PFSK-1 (cell line): ENCODE measurements around the gene CDC37L1.

Experiments
- POLR2AphosphoS5 ChIP-seq: IDR thresholded peaks from 2 replicates; pipeline ENCODE4 v1.6.1; 2012; ENCODE audit warnings: low read depth, mild to moderate bottlenecking, control low read depth, low read length, moderate library complexity
- TF ChIP-seq, protein P1 (sequence below), 2 experiments: IDR thresholded peaks; 2 replicates each; pipeline versions ENCODE4 v1.6.1 to v1.8.0; 2011 to 2012; ENCODE audit warnings: low read depth in 2 of 2, low read length in 2 of 2, control low read depth in 1 of 2, inconsistent platforms in 1 of 2, mild to moderate bottlenecking in 1 of 2, moderate library complexity in 1 of 2; ENCODE audit not compliant: insufficient read depth in 1 of 2

DNA sequence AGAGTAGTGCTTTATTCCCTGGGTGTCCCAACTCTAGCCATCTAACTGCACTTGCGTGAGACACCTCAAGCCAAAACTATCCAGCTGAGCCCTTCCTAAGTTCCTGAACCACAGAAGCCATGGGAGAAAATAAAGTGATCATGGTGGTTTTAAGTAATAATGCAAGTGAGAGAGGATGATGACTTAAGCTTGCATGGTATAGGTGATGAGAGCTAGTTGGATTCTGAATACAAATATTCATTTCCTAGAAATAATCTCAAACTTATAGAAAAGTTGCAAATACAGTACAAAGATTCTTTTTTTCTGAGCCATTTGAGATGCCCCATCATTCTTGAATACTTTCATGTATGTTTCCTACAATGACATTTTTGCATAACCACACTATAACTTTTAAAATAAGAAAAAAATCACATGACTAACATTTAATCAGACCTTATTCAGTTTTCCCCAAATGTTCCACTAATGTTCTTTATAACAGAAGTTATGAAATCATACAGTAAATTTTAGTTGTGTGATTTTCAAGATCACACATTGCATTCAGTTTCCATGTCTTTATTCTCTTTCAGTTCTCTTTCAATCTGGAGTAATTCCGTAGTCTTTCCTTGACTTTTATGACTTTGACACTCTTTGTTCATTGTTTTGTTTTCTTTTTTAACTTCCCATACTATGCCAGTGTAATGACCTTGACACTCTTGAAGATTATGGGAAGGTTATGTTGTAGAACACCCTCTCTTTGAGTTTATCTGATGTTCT lies 67.1 kb downstream of the CDC37L1 start:
- no peak for TF ChIP-seq POLR2AphosphoS5
- TF ChIP-seq, protein P1, sequence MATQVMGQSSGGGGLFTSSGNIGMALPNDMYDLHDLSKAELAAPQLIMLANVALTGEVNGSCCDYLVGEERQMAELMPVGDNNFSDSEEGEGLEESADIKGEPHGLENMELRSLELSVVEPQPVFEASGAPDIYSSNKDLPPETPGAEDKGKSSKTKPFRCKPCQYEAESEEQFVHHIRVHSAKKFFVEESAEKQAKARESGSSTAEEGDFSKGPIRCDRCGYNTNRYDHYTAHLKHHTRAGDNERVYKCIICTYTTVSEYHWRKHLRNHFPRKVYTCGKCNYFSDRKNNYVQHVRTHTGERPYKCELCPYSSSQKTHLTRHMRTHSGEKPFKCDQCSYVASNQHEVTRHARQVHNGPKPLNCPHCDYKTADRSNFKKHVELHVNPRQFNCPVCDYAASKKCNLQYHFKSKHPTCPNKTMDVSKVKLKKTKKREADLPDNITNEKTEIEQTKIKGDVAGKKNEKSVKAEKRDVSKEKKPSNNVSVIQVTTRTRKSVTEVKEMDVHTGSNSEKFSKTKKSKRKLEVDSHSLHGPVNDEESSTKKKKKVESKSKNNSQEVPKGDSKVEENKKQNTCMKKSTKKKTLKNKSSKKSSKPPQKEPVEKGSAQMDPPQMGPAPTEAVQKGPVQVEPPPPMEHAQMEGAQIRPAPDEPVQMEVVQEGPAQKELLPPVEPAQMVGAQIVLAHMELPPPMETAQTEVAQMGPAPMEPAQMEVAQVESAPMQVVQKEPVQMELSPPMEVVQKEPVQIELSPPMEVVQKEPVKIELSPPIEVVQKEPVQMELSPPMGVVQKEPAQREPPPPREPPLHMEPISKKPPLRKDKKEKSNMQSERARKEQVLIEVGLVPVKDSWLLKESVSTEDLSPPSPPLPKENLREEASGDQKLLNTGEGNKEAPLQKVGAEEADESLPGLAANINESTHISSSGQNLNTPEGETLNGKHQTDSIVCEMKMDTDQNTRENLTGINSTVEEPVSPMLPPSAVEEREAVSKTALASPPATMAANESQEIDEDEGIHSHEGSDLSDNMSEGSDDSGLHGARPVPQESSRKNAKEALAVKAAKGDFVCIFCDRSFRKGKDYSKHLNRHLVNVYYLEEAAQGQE (IDR thresholded peaks at IDR 0.05; ENCODE audit: insufficient read depth in 1 of 2, low read depth in 2 of 2, low read length in 2 of 2) = no peak
